HepG2 (cell line): ENCODE results near the gene MFAP3L. TPM values are rescaled to one million over a fixed set of nuclear protein-coding genes. Genes with fewer than 3 reads are reported as not detected.
A peak's percentile ranks its signal among the peaks of the same experiment; 100 is the strongest.

Experiments
- ASH2L ChIP-seq: fragments of 300-600, 200-600 bp; sonication (generic); IDR thresholded peaks from 2 replicates; pipeline ENCODE4 v1.7.0; 2017; ENCODE audit warnings: low read depth, mild to moderate bottlenecking, moderate library complexity, mixed read lengths, low read length; ENCODE audit not compliant: insufficient read length
- CC2D1A ChIP-seq: sonication (generic); formaldehyde crosslinking; IDR thresholded peaks from 2 replicates; pipeline ENCODE4 v1.8.1; 2023; ENCODE audit warnings: mild to moderate bottlenecking, missing genetic modification reagents
- DNMT3B ChIP-seq: conservative IDR thresholded peaks from 2 replicates; pipeline ENCODE4 v1.6.1; 2016; ENCODE audit warnings: missing biosample characterization, control low read depth
- ETV5 ChIP-seq: IDR thresholded peaks from 2 replicates; pipeline ENCODE4 v1.6.1; 2018; ENCODE audit warnings: missing biosample characterization, missing genetic modification reagents, inconsistent platforms, borderline replicate concordance
- MIER3 ChIP-seq: IDR thresholded peaks from 2 replicates; pipeline ENCODE4 v1.6.1; 2016; ENCODE audit warnings: missing compliant biosample characterization, borderline replicate concordance
- NFE2L2 ChIP-seq: fragments of 150-350 bp; IDR thresholded peaks from 2 replicates; pipeline ENCODE4 v1.6.1; 2014; ENCODE audit warnings: low read length
- RBM39 ChIP-seq: fragments of 200-400 bp; formaldehyde crosslinking; IDR thresholded peaks from one replicate; pipeline ENCODE4 v1.6.1; 2018; ENCODE audit warnings: antibody characterized with exemption, mild to moderate bottlenecking, low read depth, low read length; ENCODE audit not compliant: poor library complexity, severe bottlenecking
- RFXANK ChIP-seq: IDR thresholded peaks from 2 replicates; pipeline ENCODE4 v1.6.1; 2016
- RNF2 ChIP-seq: fragments of 450-650 bp; conservative IDR thresholded peaks from 2 replicates; pipeline ENCODE4 v1.6.1; 2016; ENCODE audit warnings: low read depth
- TGIF2 ChIP-seq: IDR thresholded peaks from 2 replicates; pipeline ENCODE4 v1.6.1; 2016; ENCODE audit warnings: control low read depth, missing compliant biosample characterization
- ZNF335 ChIP-seq: sonication (generic); formaldehyde crosslinking; IDR thresholded peaks from 2 replicates; pipeline ENCODE4 v1.4.0; 2020; ENCODE audit warnings: missing genetic modification reagents
- ZNF570 ChIP-seq: sonication (generic); formaldehyde crosslinking; IDR thresholded peaks from 2 replicates; pipeline ENCODE4 v1.4.0; 2020; ENCODE audit warnings: mild to moderate bottlenecking, missing genetic modification reagents, borderline replicate concordance
- ZNF660 ChIP-seq: sonication (generic); formaldehyde crosslinking; IDR thresholded peaks from 2 replicates; pipeline ENCODE4 v1.5.1; 2020; ENCODE audit warnings: mild to moderate bottlenecking, low read depth, missing genetic modification reagents, borderline replicate concordance
- polyA plus RNA-seq, 8 experiments: library from polyadenylated mRNA; depleted of rRNA in 3 of 8; stranded (reverse) in 7 of 8; unstranded in 1 of 8; fragments of >200 nt; fragmentation: Illumina TruSeq in 4 of 8; extraction: Trizol in 4 of 8; gene quantifications; 2 replicates each; pipeline versions ENCODE4 v1.2.1 to v1.2.3, GENCODE V29; 2011 to 2016; ENCODE audit warnings: low read depth in 4 of 8, missing spikeins in 1 of 8, mixed read lengths in 1 of 8; ENCODE audit not compliant: insufficient read depth in 1 of 8
- total RNA-seq, 5 experiments: library from RNA; depleted of rRNA; stranded (reverse); fragments of >200 nt; fragmentation: Illumina TruSeq; extraction: Trizol; gene quantifications; 2 replicates each; pipeline ENCODE4 v1.2.3, GENCODE V29; 2016; ENCODE audit warnings: low read depth in 1 of 5
- TF ChIP-seq, protein P1 (sequence below), 2 experiments: sonication (generic) in 1 of 2; formaldehyde crosslinking in 1 of 2; IDR thresholded peaks; 2 replicates each; pipeline versions ENCODE4 v1.4.0 to v1.6.1; 2016 to 2020; ENCODE audit warnings: borderline replicate concordance in 1 of 2, low read depth in 1 of 2, mild to moderate bottlenecking in 1 of 2, missing genetic modification reagents in 1 of 2
- TF ChIP-seq, protein P2 (sequence below): sonication (generic); formaldehyde crosslinking; IDR thresholded peaks from 2 replicates; pipeline ENCODE4 v1.8.1; 2023; ENCODE audit warnings: mild to moderate bottlenecking, missing genetic modification reagents
- TF ChIP-seq, protein P3 (sequence below), 2 experiments: IDR thresholded peaks; 2 replicates each; pipeline ENCODE4 v1.6.1; 2011 to 2012; ENCODE audit warnings: low read length in 2 of 2, borderline replicate concordance in 1 of 2, low read depth in 1 of 2, mild to moderate bottlenecking in 1 of 2, moderate library complexity in 1 of 2
- TF ChIP-seq, protein P4 (sequence below): IDR thresholded peaks from 2 replicates; pipeline ENCODE4 v1.6.1; 2016; ENCODE audit warnings: missing compliant biosample characterization, missing genetic modification reagents, borderline replicate concordance
- TF ChIP-seq, protein P5 (sequence below): sonication (generic); formaldehyde crosslinking; IDR thresholded peaks from 2 replicates; pipeline ENCODE4 v1.5.0; 2020; ENCODE audit warnings: missing genetic modification reagents

MFAP3L gene
- total and polyA plus RNA-seq, 2 of the 13 experiments (the other 11 are each of a cell fraction or from before 2014, with no cell fraction given): 1.5 to 3.6 TPM

DNA sequence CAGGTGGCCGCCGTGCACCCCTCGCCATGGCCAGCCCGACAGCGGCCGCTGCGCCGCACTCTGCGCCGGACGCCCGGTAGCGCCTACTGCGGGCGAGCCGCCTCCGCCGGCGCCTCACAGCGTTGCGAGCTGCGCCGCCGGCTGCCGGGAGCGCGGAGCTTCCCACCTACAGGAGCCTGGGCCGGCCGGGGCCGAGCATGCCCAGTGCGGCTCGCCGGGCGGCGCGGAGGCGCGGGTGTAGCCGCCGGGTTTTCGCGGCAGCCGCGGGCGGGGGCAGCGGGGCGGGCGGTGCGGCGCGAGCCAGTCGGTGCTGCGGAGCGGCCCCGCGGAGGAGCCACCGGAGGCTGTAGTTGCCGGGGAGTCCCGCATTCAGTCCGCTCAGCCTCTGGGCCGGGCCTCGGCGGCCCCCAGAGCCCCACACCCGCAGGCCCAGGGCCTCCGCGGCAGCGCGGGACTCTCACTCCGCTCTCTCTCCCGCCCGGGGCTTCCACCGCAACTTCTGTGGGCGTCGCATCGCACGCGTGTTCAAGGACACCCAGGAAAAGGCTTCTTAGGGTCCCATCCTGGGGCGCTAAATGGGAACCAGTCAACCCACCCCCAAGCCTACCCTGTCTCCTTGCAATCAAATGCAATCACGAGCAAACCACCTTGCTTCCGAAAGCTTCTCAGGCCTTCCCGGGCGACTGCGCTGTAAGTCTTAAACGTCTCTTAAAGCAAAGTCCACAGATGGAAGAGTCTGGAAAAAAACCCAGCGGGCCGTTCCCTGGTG, at the start of gene MFAP3L (continued):
- TF ChIP-seq, protein P1, sequence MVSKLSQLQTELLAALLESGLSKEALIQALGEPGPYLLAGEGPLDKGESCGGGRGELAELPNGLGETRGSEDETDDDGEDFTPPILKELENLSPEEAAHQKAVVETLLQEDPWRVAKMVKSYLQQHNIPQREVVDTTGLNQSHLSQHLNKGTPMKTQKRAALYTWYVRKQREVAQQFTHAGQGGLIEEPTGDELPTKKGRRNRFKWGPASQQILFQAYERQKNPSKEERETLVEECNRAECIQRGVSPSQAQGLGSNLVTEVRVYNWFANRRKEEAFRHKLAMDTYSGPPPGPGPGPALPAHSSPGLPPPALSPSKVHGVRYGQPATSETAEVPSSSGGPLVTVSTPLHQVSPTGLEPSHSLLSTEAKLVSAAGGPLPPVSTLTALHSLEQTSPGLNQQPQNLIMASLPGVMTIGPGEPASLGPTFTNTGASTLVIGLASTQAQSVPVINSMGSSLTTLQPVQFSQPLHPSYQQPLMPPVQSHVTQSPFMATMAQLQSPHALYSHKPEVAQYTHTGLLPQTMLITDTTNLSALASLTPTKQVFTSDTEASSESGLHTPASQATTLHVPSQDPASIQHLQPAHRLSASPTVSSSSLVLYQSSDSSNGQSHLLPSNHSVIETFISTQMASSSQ (IDR thresholded peaks at IDR 0.05; ENCODE audit: low read depth): no peak
- TF ChIP-seq, protein P1 (CRISPR knock-in tag; IDR thresholded peaks at IDR 0.05; ENCODE audit: borderline replicate concordance): no peak
- no peak for TF ChIP-seq MIER3 (CRISPR knock-in tag)
- no peak for TF ChIP-seq RFXANK (CRISPR knock-in tag)
- TF ChIP-seq, protein P2, sequence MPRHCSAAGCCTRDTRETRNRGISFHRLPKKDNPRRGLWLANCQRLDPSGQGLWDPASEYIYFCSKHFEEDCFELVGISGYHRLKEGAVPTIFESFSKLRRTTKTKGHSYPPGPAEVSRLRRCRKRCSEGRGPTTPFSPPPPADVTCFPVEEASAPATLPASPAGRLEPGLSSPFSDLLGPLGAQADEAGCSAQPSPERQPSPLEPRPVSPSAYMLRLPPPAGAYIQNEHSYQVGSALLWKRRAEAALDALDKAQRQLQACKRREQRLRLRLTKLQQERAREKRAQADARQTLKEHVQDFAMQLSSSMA: no peak
- TF ChIP-seq, protein P3, sequence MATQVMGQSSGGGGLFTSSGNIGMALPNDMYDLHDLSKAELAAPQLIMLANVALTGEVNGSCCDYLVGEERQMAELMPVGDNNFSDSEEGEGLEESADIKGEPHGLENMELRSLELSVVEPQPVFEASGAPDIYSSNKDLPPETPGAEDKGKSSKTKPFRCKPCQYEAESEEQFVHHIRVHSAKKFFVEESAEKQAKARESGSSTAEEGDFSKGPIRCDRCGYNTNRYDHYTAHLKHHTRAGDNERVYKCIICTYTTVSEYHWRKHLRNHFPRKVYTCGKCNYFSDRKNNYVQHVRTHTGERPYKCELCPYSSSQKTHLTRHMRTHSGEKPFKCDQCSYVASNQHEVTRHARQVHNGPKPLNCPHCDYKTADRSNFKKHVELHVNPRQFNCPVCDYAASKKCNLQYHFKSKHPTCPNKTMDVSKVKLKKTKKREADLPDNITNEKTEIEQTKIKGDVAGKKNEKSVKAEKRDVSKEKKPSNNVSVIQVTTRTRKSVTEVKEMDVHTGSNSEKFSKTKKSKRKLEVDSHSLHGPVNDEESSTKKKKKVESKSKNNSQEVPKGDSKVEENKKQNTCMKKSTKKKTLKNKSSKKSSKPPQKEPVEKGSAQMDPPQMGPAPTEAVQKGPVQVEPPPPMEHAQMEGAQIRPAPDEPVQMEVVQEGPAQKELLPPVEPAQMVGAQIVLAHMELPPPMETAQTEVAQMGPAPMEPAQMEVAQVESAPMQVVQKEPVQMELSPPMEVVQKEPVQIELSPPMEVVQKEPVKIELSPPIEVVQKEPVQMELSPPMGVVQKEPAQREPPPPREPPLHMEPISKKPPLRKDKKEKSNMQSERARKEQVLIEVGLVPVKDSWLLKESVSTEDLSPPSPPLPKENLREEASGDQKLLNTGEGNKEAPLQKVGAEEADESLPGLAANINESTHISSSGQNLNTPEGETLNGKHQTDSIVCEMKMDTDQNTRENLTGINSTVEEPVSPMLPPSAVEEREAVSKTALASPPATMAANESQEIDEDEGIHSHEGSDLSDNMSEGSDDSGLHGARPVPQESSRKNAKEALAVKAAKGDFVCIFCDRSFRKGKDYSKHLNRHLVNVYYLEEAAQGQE (IDR thresholded peaks at IDR 0.05; ENCODE audit: borderline replicate concordance in 1 of 2, low read depth in 1 of 2, low read length in 2 of 2): no peak
- no peak for TF ChIP-seq RBM39
- no peak for TF ChIP-seq ETV5
- no peak for TF ChIP-seq ZNF660 (CRISPR knock-in tag)
- no peak for TF ChIP-seq ASH2L
- TF ChIP-seq, protein P4, sequence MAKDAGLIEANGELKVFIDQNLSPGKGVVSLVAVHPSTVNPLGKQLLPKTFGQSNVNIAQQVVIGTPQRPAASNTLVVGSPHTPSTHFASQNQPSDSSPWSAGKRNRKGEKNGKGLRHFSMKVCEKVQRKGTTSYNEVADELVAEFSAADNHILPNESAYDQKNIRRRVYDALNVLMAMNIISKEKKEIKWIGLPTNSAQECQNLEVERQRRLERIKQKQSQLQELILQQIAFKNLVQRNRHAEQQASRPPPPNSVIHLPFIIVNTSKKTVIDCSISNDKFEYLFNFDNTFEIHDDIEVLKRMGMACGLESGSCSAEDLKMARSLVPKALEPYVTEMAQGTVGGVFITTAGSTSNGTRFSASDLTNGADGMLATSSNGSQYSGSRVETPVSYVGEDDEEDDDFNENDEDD (CRISPR knock-in tag): peak; percentile 83
- no peak for TF ChIP-seq ZNF570 (CRISPR knock-in tag)
- TF ChIP-seq TGIF2: no peak
- TF ChIP-seq NFE2L2: no peak
- TF ChIP-seq DNMT3B (CRISPR knock-in tag): no peak
- no peak for TF ChIP-seq ZNF335
- TF ChIP-seq CC2D1A (CRISPR knock-in tag): no peak
- TF ChIP-seq RNF2: 0 out of 2 replicates have a peak, but pooled peaks have one; percentile 40
- TF ChIP-seq, protein P5, sequence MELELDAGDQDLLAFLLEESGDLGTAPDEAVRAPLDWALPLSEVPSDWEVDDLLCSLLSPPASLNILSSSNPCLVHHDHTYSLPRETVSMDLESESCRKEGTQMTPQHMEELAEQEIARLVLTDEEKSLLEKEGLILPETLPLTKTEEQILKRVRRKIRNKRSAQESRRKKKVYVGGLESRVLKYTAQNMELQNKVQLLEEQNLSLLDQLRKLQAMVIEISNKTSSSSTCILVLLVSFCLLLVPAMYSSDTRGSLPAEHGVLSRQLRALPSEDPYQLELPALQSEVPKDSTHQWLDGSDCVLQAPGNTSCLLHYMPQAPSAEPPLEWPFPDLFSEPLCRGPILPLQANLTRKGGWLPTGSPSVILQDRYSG (CRISPR knock-in tag): no peak
